ENCODE results near the gene GLRA1. TPM values are rescaled to one million over a fixed set of nuclear protein-coding genes. Genes with fewer than 3 reads are reported as not detected.
A peak's percentile ranks its signal among the peaks of the same experiment; 100 is the strongest.

The GLRA1 gene
- total RNA-seq = not detected

- no peaks in the 10 kb centered on the region for H3K4me1 ChIP-seq
- H3K27me3 ChIP-seq = no peaks in the 10 kb centered on the region
- no peak within 1 kb of the TSS for H3K4me3 ChIP-seq
- no peak within 1 kb of the TSS for H3K9ac ChIP-seq (ENCODE audit: low read depth in 2 of 2, low read length in 2 of 2)
- intact Hi-C loops (cut with DNase I) = no loop called here
- DNase-seq = peak; percentile 35
- no peaks in the 10 kb centered on the region for H3K36me3 ChIP-seq
- TF ChIP-seq CTCF (IDR thresholded peaks at IDR 0.05) = no peak
- H3K9me3 ChIP-seq = no peaks in the 10 kb centered on the region
- no peak within 1 kb of the TSS for H3K27ac ChIP-seq
Measured at GRCh38 chr5:151924564-151925301, at the start of gene GLRA1. Gene GLRA1, minus strand, starts transcription at chr5:151924851. Its CDS starts 302 bp downstream, at chr5:151924549.

GRCh38 chr5:151970885-151971284, 46.2 kb upstream of the GLRA1 start:
- Histone ChIP-seq H3K9ac (ENCODE audit: low read depth in 2 of 2, low read length in 2 of 2) (no peak overlapping the region), H3K4me3 (no peak overlapping the region), H3K4me1 (no peaks in the 10 kb centered on the region), H3K36me3 (no peaks in the 10 kb centered on the region), H3K27me3 (no peaks in the 10 kb centered on the region), H3K27ac (no peak overlapping the region), H3K9me3 (no peaks in the 10 kb centered on the region)
- intact Hi-C loops (cut with DNase I) = no loop called here
- no peak for DNase-seq
- TF ChIP-seq CTCF (IDR thresholded peaks at IDR 0.05) = no peak

- Histone ChIP-seq H3K9me3 (no peaks in the 10 kb centered on the region), H3K36me3 (no peaks in the 10 kb centered on the region), H3K27ac (no peak overlapping the region), H3K4me1 (no peaks in the 10 kb centered on the region), H3K9ac (ENCODE audit: low read depth in 2 of 2, low read length in 2 of 2) (no peak overlapping the region), H3K27me3 (no peaks in the 10 kb centered on the region), H3K4me3 (no peak overlapping the region)
- intact Hi-C loops (cut with DNase I) = no loop called here
- TF ChIP-seq CTCF (IDR thresholded peaks at IDR 0.05) = no peak
- DNase-seq = no peak
Measured at GRCh38 chr5:151967865-151968264, 43.2 kb upstream of the GLRA1 start.

- Histone ChIP-seq H3K36me3 (no peaks in the 10 kb centered on the region), H3K9me3 (no peaks in the 10 kb centered on the region), H3K4me3 (no peak overlapping the region), H3K9ac (ENCODE audit: low read depth in 2 of 2, low read length in 2 of 2) (no peak overlapping the region), H3K4me1 (no peaks in the 10 kb centered on the region), H3K27ac (no peak overlapping the region), H3K27me3 (no peaks in the 10 kb centered on the region)
- no peak for DNase-seq
- TF ChIP-seq CTCF (IDR thresholded peaks at IDR 0.05) = no peak
- intact Hi-C loops (cut with DNase I) = no loop called here
Measured at GRCh38 chr5:151966046-151966445, 41.4 kb upstream of the GLRA1 start.

- TF ChIP-seq CTCF (IDR thresholded peaks at IDR 0.05) = no peak
- intact Hi-C loops (cut with DNase I) = no loop called here
- DNase-seq = no peak
- no peaks in the 10 kb centered on the region for H3K27me3 ChIP-seq
- no peaks in the 10 kb centered on the region for H3K36me3 ChIP-seq
- no peaks in the 10 kb centered on the region for H3K4me1 ChIP-seq
- H3K27ac ChIP-seq = no peak overlapping the region
- no peak overlapping the region for H3K4me3 ChIP-seq
- H3K9me3 ChIP-seq = no peaks in the 10 kb centered on the region
- no peak overlapping the region for H3K9ac ChIP-seq (ENCODE audit: low read depth in 2 of 2, low read length in 2 of 2)
Measured at GRCh38 chr5:151964471-151964870, 39.8 kb upstream of the GLRA1 start.

All from colonic mucosa (tissue), 4 donors.